A673 (cell line): ENCODE measurements around the gene RIMS1. TPM values are rescaled to one million over a fixed set of nuclear protein-coding genes. Genes with fewer than 3 reads are reported as not detected.

Experiments
- BruUV-seq: library from RNA; stranded (reverse); fragments of 400-500 nt; replicated peaks from 2 replicates; lab custom pipeline; 2021; lab: Mats Ljungman, UMichigan
- CTCF ChIA-PET: fragments of 300-600 bp; sonication (Branson Sonifier 250); formaldehyde crosslinking; loops from one replicate; lab custom pipeline; 2022; ENCODE audit warnings: antibody characterized with exemption; lab: Charles Lee
- POLR2A ChIA-PET: fragments of 300-600 bp; sonication (Branson Sonifier 250); formaldehyde crosslinking; loops from one replicate; lab custom pipeline; 2022; ENCODE audit warnings: antibody characterized with exemption; ENCODE audit not compliant: low non-redundant PET; lab: Charles Lee
- DNase-seq: peaks from one replicate; pipeline ENCODE4 v3.0.0-alpha.2; 2015; ENCODE audit warnings: low spot score
- H3K27ac ChIP-seq: fragments of 200-600 bp; sonication (generic); 2 replicates; pipeline ENCODE4 v1.5.1; 2016; ENCODE audit warnings: mixed run types, low read depth, mild to moderate bottlenecking, mixed read lengths, antibody characterized with exemption, low read length; ENCODE audit not compliant: poor library complexity, severe bottlenecking
- H3K27me3 ChIP-seq: fragments of 200-600 bp; sonication (generic); replicated peaks from 2 replicates; pipeline ENCODE4 v1.6.1; 2017; ENCODE audit warnings: mixed run types, low read depth, mild to moderate bottlenecking, mixed read lengths, antibody characterized with exemption, low read length; ENCODE audit not compliant: insufficient read depth, poor library complexity
- H3K36me3 ChIP-seq: fragments of 200-600 bp; sonication (generic); 2 replicates; pipeline ENCODE4 v1.6.1; 2016; ENCODE audit warnings: mixed run types, mild to moderate bottlenecking, mixed read lengths, antibody characterized with exemption, low read length; ENCODE audit not compliant: insufficient read depth, poor library complexity, severe bottlenecking
- H3K4me1 ChIP-seq: fragments of 200-600 bp; sonication (generic); 2 replicates; pipeline ENCODE4 v1.6.1; 2017; ENCODE audit warnings: mixed run types, mild to moderate bottlenecking, mixed read lengths, antibody characterized with exemption, low read length; ENCODE audit not compliant: insufficient read depth, poor library complexity, severe bottlenecking
- H3K4me3 ChIP-seq: fragments of 200-600 bp; sonication (generic); 2 replicates; pipeline ENCODE4 v1.5.1; 2016; ENCODE audit warnings: low read depth, mixed run types, mild to moderate bottlenecking, mixed read lengths, low read length; ENCODE audit not compliant: poor library complexity, severe bottlenecking
- H3K9me3 ChIP-seq: fragments of 200-600 bp; sonication (generic); 2 replicates; pipeline ENCODE4 v1.6.1; 2016; ENCODE audit warnings: mixed run types, low read depth, mild to moderate bottlenecking, mixed read lengths, antibody characterized with exemption, low read length; ENCODE audit not compliant: poor library complexity, severe bottlenecking
- CTCF ChIP-seq: fragments of 300-800, 200-600 bp; sonication (generic); conservative IDR thresholded peaks from 2 replicates; pipeline ENCODE4 v1.5.1; 2017; ENCODE audit warnings: low read depth, mild to moderate bottlenecking, antibody characterized with exemption, low read length, moderate library complexity, mixed read lengths
- EZH2 ChIP-seq: fragments of 200-600 bp; sonication (generic); IDR thresholded peaks from 2 replicates; pipeline ENCODE4 v1.6.1; 2017; ENCODE audit warnings: borderline replicate concordance, low read depth, mild to moderate bottlenecking, mixed read lengths, antibody characterized with exemption, low read length; ENCODE audit not compliant: poor library complexity, severe bottlenecking
- intact Hi-C: fragments of 100-400 bp; cut with micrococcal nuclease; formaldehyde crosslinking; loops from one replicate; pipeline ENCODE4 v1.10.0; 2022; ENCODE audit not compliant: unreplicated experiment
- total RNA-seq: library from RNA; stranded (reverse); gene quantifications from 2 replicates; pipeline ENCODE4 v1.2.3, GENCODE V29; 2021

RIMS1 gene
- total RNA-seq, 1 experiment from 2014 or later, result 1.3 TPM

- POLR2A ChIA-PET, result no interaction called here
- Histone ChIP-seq H3K36me3 (no peaks in the 10 kb centered on the region), H3K4me1 (no peaks in the 10 kb centered on the region), H3K4me3 (no peak overlapping the region), H3K27ac (no peak overlapping the region), H3K9me3 (no peaks in the 10 kb centered on the region), H3K27me3 (no peaks in the 10 kb centered on the region)
- no peak for TF ChIP-seq EZH2
- no peak for TF ChIP-seq CTCF
- CTCF ChIA-PET, result no interaction called here
- DNase-seq, result no peak
- no TSS peak for BruUV-seq
- intact Hi-C loops, result no loop called here
Measured at GRCh38 chr6:72440611-72441010, 554.3 kb downstream of the RIMS1 start.

- no peak for TF ChIP-seq CTCF
- no peak for TF ChIP-seq EZH2
- Histone ChIP-seq H3K4me3 (no peak overlapping the region), H3K27me3 (no peaks in the 10 kb centered on the region), H3K4me1 (no peaks in the 10 kb centered on the region), H3K9me3 (no peaks in the 10 kb centered on the region), H3K36me3 (no peaks in the 10 kb centered on the region), H3K27ac (no peak overlapping the region)
- DNase-seq, result no peak
- POLR2A ChIA-PET, result no interaction called here
- intact Hi-C loops, result no loop called here
- no TSS peak for BruUV-seq
- CTCF ChIA-PET, result no interaction called here
Measured at GRCh38 chr6:72446430-72446829, 560.1 kb downstream of the RIMS1 start.
